Renal cortical epithelial cell (primary cell): ENCODE results near the gene FUT3. TPM values are rescaled to one million over a fixed set of nuclear protein-coding genes. Genes with fewer than 3 reads are reported as not detected.
"Not testable (repeated sequence)": the region's sequence is repeated elsewhere in the genome, so short reads cannot be mapped to it uniquely, and the experiment has no call there.

ENCODE experiments used
- DNase-seq: peaks from one replicate; pipeline ENCODE4 v3.0.0-alpha.2; 2011; ENCODE audit warnings: low read depth
- total RNA-seq: library from RNA; depleted of rRNA; stranded (reverse); fragments of >200 nt; gene quantifications from 2 replicates; pipeline ENCODE4 v1.2.3, GENCODE V29; 2014

FUT3 gene
- total RNA-seq, 1 donor from 2014 or later: 0.05 TPM

DNA sequence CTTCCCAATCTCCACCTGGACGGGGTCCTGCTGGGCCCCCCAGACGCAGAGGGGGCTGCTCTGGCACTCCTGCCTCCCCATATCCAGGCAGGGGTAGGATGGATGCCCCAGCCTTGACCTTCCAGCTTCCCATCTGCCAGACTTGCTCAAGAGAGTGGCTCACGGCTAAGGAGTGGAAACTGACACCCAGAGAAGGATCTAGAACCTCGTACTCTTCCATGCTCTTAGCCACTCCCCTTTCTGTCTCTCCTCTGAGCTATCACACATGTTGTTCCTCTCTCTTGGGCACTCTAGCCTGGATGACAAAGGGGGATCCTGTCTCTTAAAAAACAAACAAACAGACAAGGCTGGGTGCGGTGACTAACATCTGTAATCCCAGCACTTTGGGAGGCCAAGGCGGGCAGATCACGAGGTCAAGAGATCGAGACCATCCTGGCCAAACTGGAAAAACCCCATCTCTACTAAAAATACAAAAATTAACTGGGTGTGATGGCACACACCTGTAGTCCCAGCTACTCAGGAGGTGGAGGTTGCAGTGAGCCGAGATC lies 31.2 kb upstream of the FUT3 start:
- no peak for DNase-seq

DNA sequence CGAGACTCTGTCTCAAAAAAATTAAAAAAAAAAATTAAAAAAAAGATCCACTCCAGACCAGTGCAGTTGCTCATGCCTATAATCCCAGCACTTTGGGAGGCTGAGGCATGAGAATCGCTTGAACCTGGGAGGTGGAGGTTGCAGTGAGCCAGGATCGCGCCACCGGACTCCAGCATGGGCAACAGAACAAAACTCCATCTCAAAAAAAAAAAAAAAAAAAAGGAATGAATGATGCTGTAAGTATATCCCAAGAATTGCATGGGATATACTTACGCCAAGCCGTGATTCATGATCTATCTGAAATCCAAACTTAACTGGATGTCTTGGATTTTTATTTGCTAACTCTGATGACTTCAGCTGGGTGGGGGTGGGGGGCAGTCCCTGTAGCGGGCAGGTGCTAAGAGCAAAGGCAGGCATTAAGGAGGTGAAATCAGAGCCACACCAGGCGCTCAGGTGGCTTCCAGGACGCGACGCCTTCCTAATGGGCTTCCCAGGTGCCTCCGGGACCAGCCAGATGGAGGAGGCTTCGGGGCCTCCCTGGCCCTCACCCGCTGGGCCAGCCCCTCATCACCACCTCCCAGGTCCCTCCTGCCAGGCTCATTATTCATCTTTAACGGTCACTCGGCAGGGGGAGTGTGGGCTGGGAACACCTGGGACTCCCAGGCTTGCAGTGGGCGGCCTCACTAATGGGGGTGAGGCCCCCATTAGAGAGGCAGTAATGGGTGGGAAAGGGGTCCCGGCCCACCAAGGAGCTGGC lies 30.5 kb upstream of the FUT3 start:
- no peak for DNase-seq

GRCh38 chr19:5880604-5881078 lies 29.4 kb upstream of the FUT3 start:
- DNase-seq: peak; percentile 73

- no peak for DNase-seq
Observed at GRCh38 chr19:5880196-5880595, 28.9 kb upstream of the FUT3 start.

GRCh38 chr19:5877882-5878281 lies 26.6 kb upstream of the FUT3 start:
- DNase-seq: no peak

- DNase-seq: no peak
Observed at GRCh38 chr19:5877427-5877826, 26.2 kb upstream of the FUT3 start.

- peak; percentile 49 for DNase-seq
Observed at GRCh38 chr19:5874496-5874895, 23.2 kb upstream of the FUT3 start.

DNA sequence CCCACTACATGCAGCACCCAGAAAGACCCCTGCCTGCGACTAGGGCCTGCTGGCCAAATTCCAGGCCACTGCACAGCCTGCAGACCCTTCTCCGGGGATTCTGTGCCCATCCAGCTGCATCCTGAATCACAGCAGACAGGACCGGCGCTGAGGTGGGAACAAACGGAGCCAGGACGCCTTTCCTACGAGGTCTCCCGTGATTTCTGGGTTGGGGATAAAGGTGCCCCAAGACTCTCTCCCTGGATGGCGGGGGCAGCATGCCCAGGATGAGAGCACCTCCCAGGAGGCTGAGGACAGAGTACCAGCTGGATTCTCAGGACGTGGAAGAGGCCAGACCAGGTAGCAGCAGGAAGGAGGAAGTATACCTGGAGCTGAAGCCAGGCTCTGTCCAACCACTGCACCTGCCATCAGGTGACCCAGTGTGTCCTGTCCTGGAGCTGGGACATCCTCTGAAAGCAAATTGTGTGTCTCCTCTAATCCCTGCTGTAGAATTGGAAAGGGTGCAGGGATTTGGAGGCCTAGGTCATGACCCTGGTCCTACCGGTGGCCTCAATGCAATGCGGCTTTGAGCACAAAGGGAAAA lies 22.5 kb upstream of the FUT3 start:
- no peak for DNase-seq

DNA sequence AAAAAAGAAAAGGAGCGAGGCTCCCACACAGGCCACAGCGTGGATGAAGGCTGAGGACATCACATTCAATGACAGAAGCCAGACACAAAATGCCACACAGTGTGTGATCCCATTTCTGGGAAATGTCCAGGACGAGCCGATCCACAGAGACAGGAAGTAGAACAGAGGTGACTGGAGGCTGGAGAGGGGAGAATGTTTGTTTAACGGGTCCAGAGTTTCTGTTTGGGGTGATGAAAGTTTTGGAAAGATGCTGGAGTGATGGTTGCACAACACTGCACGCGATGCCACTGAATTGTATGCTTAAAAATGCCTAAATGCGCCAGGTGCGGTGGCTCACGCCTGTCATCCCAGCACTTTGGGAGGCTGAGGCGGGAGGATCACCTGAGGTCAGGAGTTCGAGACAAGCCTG lies 19.7 kb upstream of the FUT3 start:
- DNase-seq: no peak

DNA sequence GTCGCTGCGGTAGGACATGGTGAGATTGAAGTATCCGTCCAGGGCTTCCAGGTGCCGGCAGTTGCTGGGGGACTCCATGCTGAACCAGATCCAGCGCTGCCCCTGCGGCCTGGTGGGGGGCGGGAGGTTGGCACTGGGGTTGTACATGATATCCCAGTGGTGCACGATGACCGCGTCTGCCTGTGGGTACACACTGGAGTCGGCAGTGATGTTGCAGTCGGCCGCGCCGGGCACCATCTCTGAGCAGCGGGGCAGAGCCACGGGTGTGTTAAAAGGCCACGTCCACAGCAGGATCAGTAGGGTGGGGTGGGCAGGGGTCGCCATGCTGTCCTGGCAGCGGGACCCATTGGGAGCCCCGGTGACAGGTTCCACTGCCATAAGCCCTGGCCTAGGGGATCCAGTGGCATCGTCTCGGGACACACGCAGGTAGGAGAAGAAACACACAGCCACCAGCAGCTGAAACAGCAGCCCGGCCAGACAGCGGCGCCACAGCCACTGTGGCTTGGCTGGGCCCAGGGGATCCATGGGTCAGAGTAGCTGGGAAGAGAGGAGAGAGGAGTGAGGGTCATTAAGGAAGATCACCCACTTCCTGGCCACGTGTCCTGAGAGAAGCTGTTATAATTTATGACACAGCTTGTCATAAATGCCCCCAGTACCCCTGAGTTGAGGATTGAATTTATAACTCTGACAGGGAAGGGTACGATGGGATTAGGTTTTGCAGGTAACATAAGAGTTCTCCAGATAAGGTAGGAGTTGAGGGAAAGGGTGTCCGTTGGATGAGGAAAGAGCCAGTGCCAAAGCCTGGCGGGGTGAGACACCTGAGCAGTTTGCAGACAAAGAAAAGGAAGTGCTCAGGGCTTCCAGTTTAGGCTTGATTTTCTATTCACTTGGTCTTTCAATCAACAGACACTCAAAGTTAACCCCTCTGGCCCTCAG lies 16.2 kb upstream of the FUT3 start:
- DNase-seq: no peak

DNA sequence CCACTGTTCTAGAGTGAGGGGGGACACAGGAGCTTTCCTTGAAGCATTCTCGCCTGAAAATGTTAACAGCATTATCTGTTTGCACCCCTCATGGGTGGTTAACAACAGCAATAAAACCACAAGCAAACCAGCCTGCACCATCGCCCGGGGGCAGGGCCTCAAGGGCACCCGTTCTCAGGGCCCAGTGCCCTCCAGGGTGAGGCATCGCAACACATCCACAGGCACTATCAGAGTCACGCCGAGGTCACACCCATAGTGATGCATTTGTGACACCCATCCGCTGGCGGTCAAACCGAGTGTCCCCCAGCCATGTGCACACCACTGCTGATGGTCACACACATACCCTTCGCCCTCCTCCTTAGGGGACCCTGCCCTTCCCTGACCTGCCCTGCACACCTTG lies 14.5 kb upstream of the FUT3 start:
- no peak for DNase-seq

DNA sequence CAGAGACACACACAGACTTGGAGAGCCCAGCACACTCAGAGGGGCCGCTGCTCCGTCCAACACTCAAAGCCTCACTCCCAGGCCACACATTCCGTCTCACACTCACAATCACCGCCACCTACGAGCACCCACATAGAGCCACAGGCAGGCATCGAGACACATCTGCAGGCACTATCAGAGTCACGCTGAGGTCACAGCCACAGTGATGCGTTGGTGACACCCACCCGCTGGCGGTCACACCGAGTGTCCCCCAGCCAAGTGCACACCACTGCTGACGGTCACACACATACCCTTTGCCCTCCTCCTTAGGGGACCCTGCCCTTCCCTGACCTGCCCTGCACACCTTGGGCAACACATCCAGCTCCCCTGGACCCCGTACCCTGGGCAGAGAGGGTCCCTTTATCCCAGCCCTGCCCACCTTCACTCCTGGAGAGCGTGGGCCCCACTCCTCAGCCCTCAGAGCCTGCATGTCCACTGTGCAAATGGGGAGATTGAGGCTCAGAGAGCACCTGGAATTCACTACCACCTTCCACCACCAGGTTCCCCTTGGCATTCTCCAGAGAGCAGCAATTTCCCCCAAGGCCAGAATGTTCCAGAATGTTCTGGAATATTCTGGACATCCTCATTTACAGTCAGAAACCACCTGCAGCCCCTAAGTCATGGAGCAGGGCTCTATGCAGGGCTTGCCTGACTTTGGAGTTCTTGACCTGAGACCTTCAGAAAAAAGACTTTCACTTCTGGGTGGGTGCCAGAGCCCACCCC lies 13.7 kb upstream of the FUT3 start:
- DNase-seq: no peak

DNA sequence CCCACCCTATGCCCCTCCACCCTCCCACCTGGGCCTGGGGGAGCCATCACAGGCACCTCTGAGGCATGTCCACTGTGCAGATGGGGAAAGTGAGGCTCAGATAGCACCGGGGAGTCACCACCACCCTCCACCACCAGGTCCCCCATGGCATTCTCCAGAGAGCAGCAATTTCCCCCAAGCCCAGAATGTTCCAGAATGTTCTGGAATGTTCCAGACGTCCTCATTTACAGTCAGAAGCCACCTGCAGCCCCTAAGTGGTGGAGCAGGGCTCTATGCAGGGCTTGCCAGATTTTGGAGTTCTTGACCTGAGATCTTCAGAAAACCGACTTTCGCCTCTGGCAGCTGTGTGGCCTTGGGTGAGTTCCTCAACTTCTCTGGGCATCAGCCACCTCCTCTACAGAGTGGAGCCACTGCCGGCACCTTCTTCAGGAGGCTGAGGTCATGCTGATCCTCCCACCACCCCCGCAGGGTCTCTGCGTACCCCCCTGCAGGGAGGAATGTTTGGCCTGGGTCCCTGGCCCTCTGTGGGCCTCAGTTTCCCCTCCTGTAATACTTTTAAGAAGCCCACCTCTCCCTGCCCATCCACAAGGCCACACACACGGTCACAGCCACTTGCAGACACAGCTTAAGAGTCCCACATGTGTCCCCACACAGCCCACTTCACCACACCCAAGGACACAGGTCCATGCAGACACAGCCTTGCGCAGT lies 12.9 kb upstream of the FUT3 start:
- DNase-seq: no peak

DNA sequence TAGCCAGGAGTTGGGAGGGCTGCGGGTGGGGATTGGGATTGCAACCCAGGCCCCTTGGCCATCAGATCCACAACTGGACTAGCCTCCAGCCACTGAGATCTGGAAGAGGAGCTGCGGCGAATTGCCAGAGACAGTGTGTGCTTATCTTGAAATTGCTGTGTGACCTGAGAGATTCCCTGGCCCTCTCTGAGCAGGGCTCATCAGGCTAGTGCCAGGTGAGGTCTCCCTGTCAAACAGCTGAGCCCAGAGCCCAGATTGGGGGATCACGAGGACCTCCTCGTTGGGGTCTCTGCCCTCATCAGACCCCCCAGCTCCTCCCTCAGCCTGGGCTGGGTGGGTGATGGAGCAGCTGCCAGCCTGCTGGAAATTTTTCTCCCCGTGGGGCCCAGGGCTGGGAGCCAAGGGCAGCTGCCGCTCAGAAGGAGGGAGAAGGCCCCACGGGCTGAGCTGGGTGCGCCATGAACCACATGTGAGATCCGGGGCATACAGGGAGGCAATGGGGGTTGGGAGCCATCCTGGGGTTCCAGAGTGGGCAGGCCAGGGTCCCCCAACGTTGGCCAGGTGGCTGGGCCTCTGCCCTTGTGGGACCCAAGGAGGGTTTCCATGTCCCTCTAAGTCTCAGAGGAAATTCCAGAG lies 11.9 kb upstream of the FUT3 start:
- DNase-seq: no peak

- no peak for DNase-seq
Observed at GRCh38 chr19:5857203-5858081, 6.2 kb upstream of the FUT3 start.

GRCh38 chr19:5855151-5855550 lies 3.9 kb upstream of the FUT3 start:
- DNase-seq: not testable (repeated sequence)

DNA sequence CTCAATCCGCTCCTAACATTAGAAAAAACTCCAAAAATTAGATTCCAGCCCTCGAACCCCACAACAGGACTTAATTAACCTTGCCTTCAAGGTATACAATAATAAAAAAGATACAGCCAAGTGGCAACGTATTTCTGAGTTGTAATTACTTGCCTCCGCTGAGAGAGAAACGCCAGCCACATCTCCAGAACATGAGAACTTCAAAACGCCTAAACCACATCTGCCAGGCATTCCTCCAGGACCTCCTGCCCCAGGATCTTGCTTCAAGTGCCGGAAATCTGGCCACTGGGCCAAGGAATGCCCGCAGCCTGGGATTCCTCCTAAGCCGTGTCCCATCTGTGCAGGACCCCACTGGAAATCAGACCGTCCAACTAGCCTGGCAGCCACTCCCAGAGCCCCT lies 2.9 kb upstream of the FUT3 start:
- not testable (repeated sequence) for DNase-seq

GRCh38 chr19:5850743-5851293 lies 431 bp downstream of the FUT3 start:
- DNase-seq: peak; percentile 74

GRCh38 chr19:5850189-5850588 lies 1.1 kb downstream of the FUT3 start:
- no peak for DNase-seq
